DOHH2 (cell line): ENCODE measurements around the gene COMMD7.

Experiments used
- H3F3A ChIP-seq: fragments of 200-600 bp; sonication (generic), shearing (Covaris generic); 2 replicates; pipeline ENCODE4 v1.6.0; 2016; ENCODE audit warnings: antibody characterized with exemption, mild to moderate bottlenecking; ENCODE audit not compliant: control insufficient read depth, insufficient read depth
- H3K27ac ChIP-seq: fragments of 200-600 bp; sonication (generic); 2 replicates; pipeline ENCODE4 v1.5.1; 2014; ENCODE audit warnings: low read depth, mild to moderate bottlenecking, low read length, moderate library complexity
- H3K27me3 ChIP-seq: fragments of 200-600 bp; sonication (generic); 2 replicates; pipeline ENCODE4 v1.6.1; 2014; ENCODE audit warnings: mild to moderate bottlenecking, low read length, mixed read lengths; ENCODE audit not compliant: control insufficient read depth
- H3K36me3 ChIP-seq: fragments of 200-600 bp; sonication (generic); 2 replicates; pipeline ENCODE4 v1.6.1; 2014; ENCODE audit warnings: mild to moderate bottlenecking, low read length, moderate library complexity, mixed read lengths; ENCODE audit not compliant: control insufficient read depth
- H3K4me1 ChIP-seq: fragments of 200-600 bp; sonication (generic); 2 replicates; pipeline ENCODE4 v1.6.1; 2014; ENCODE audit warnings: mild to moderate bottlenecking, low read length, mixed read lengths; ENCODE audit not compliant: control insufficient read depth
- H3K4me2 ChIP-seq: fragments of 200-600 bp; sonication (generic); 2 replicates; pipeline ENCODE4 v1.6.0; 2014; ENCODE audit warnings: mild to moderate bottlenecking, low read length, moderate library complexity
- H3K4me3 ChIP-seq: fragments of 200-600 bp; sonication (generic); 2 replicates; pipeline ENCODE4 v1.5.1; 2014; ENCODE audit warnings: mild to moderate bottlenecking, low read length, mixed read lengths
- H3K79me2 ChIP-seq: fragments of 200-600 bp; sonication (generic); 2 replicates; pipeline ENCODE4 v1.6.1; 2014; ENCODE audit warnings: mild to moderate bottlenecking, low read length, mixed read lengths; ENCODE audit not compliant: control insufficient read depth
- H3K9me2 ChIP-seq: fragments of 200-600 bp; sonication (generic); replicated peaks from 2 replicates; pipeline ENCODE4 v1.6.1; 2014; ENCODE audit warnings: mild to moderate bottlenecking, low read length, mixed read lengths; ENCODE audit not compliant: control insufficient read depth
- H3K9me3 ChIP-seq: fragments of 200-600 bp; sonication (generic); 2 replicates; pipeline ENCODE4 v1.6.1; 2014; ENCODE audit warnings: antibody characterized with exemption, low read length, mixed read lengths; ENCODE audit not compliant: control insufficient read depth, insufficient read depth
- H4K20me1 ChIP-seq: fragments of 200-600 bp; sonication (generic); 2 replicates; pipeline ENCODE4 v1.6.0; 2014; ENCODE audit warnings: low read depth, mild to moderate bottlenecking, antibody characterized with exemption, low read length, moderate library complexity; ENCODE audit not compliant: control insufficient read depth, insufficient read depth
- CTCF ChIP-seq: fragments of 200-600 bp; sonication (generic); IDR thresholded peaks from one replicate; pipeline ENCODE4 v1.5.1; 2014; ENCODE audit warnings: antibody characterized with exemption, mild to moderate bottlenecking, low read depth, low read length; ENCODE audit not compliant: poor library complexity, severe bottlenecking
- EZH2phosphoT487 ChIP-seq: fragments of 200-600 bp; sonication (generic); IDR thresholded peaks from 2 replicates; pipeline ENCODE4 v1.6.1; 2017; ENCODE audit warnings: borderline replicate concordance, mild to moderate bottlenecking, antibody characterized with exemption, low read length, moderate library complexity, mixed read lengths

Gene COMMD7

GRCh38 chr20:32670773-32671455 lies 72.4 kb downstream of the COMMD7 start:
- no peaks in the 10 kb centered on the region for H3K9me3 ChIP-seq
- H3K27ac ChIP-seq = peak overlapping the region; percentile 94
- no peaks in the 10 kb centered on the region for H3K9me2 ChIP-seq
- TF ChIP-seq CTCF (no peak), EZH2phosphoT487 (no peak)
- H3K4me3 ChIP-seq = peak overlapping the region; percentile 57
- no peaks in the 10 kb centered on the region for H3K27me3 ChIP-seq
- H3K79me2 ChIP-seq = no peaks in the 10 kb centered on the region
- H3K4me1 ChIP-seq = peaks cover 64% of the 10 kb centered on the region
- H3K4me2 ChIP-seq = peak overlapping the region; percentile 76
- H4K20me1 ChIP-seq = no peaks in the 10 kb centered on the region
- H3K36me3 ChIP-seq = no peaks in the 10 kb centered on the region
- H3F3A ChIP-seq = peaks cover 13% of the 10 kb centered on the region; the same call in 1 of the 2 replicates

GRCh38 chr20:32667027-32667426 lies 76.2 kb downstream of the COMMD7 start:
- H3K79me2 ChIP-seq = no peaks in the 10 kb centered on the region

GRCh38 chr20:32664678-32665159 lies 78.5 kb downstream of the COMMD7 start:
- TF ChIP-seq EZH2phosphoT487 (no peak), CTCF (no peak)
- no peaks in the 10 kb centered on the region for H4K20me1 ChIP-seq
- no peak overlapping the region for H3K27ac ChIP-seq
- H3K4me2 ChIP-seq = no peak overlapping the region; the same call in 1 of the 2 replicates
- peaks cover 2% of the 10 kb centered on the region; the same call in 1 of the 2 replicates for H3K9me3 ChIP-seq
- no peaks in the 10 kb centered on the region for H3F3A ChIP-seq
- no peaks in the 10 kb centered on the region for H3K36me3 ChIP-seq
- H3K4me3 ChIP-seq = no peak overlapping the region
- H3K9me2 ChIP-seq = no peaks in the 10 kb centered on the region
- peaks cover 22% of the 10 kb centered on the region for H3K4me1 ChIP-seq
- no peaks in the 10 kb centered on the region for H3K27me3 ChIP-seq
- H3K79me2 ChIP-seq = no peaks in the 10 kb centered on the region

More at GRCh38 chr20:32667027-32667426, 76.2 kb downstream of the COMMD7 start:
- no peak overlapping the region for H3K27ac ChIP-seq
- no peaks in the 10 kb centered on the region for H4K20me1 ChIP-seq
- no peaks in the 10 kb centered on the region for H3K9me2 ChIP-seq
- peaks cover 45% of the 10 kb centered on the region for H3K4me1 ChIP-seq
- H3K4me3 ChIP-seq = no peak overlapping the region
- no peaks in the 10 kb centered on the region for H3K27me3 ChIP-seq
- H3K9me3 ChIP-seq = no peaks in the 10 kb centered on the region
- no peaks in the 10 kb centered on the region for H3K36me3 ChIP-seq
- TF ChIP-seq EZH2phosphoT487 (no peak), CTCF (no peak)
- H3F3A ChIP-seq = peaks cover 5% of the 10 kb centered on the region; the same call in 1 of the 2 replicates
- H3K4me2 ChIP-seq = no peak overlapping the region
